NCI-H2227 treated with DMSO at 0.1 percent for 48 hours (cell line): ENCODE measurements around the gene PLD1.
"Not testable (repeated sequence)": the region's sequence is repeated elsewhere in the genome, so short reads cannot be mapped to it uniquely, and the experiment has no call there.

Experiments
- DNase-seq: peaks from one replicate; lab custom pipeline; 2025; lab: John Stamatoyannopoulos, UW

Gene PLD1

GRCh38 chr3:171699601-171700000, 110.7 kb downstream of the PLD1 start:
- no peak for DNase-seq

- DNase-seq, result no peak
Observed at GRCh38 chr3:171696805-171697204, 113.5 kb downstream of the PLD1 start.

GRCh38 chr3:171695426-171695825, 114.9 kb downstream of the PLD1 start:
- DNase-seq, result no peak

GRCh38 chr3:171694888-171695287, 115.4 kb downstream of the PLD1 start:
- DNase-seq, result no peak

GRCh38 chr3:171692551-171692950, 117.7 kb downstream of the PLD1 start:
- not testable (repeated sequence) for DNase-seq

GRCh38 chr3:171691485-171691884, 118.8 kb downstream of the PLD1 start:
- no peak for DNase-seq

- no peak for DNase-seq
Observed at GRCh38 chr3:171690281-171690680, 120.0 kb downstream of the PLD1 start.

GRCh38 chr3:171688593-171688992, 121.7 kb downstream of the PLD1 start:
- no peak for DNase-seq

- DNase-seq, result no peak
Observed at GRCh38 chr3:171688002-171688401, 122.3 kb downstream of the PLD1 start.

GRCh38 chr3:171687581-171687980, 122.7 kb downstream of the PLD1 start:
- DNase-seq, result no peak

GRCh38 chr3:171687064-171687463, 123.2 kb downstream of the PLD1 start:
- no peak for DNase-seq

- DNase-seq, result no peak
Observed at GRCh38 chr3:171685116-171685895, 125.0 kb downstream of the PLD1 start.

- DNase-seq, result no peak
Observed at GRCh38 chr3:171684221-171684620, 126.1 kb downstream of the PLD1 start.

GRCh38 chr3:171682743-171683142, 127.5 kb downstream of the PLD1 start:
- no peak for DNase-seq

GRCh38 chr3:171680726-171681411, 129.4 kb downstream of the PLD1 start:
- DNase-seq, result no peak

- DNase-seq, result no peak
Observed at GRCh38 chr3:171678971-171679492, 131.3 kb downstream of the PLD1 start.

GRCh38 chr3:171677706-171678105, 132.6 kb downstream of the PLD1 start:
- DNase-seq, result no peak

- DNase-seq, result no peak
Observed at GRCh38 chr3:171676601-171677175, 133.6 kb downstream of the PLD1 start.

- DNase-seq, result no peak
Observed at GRCh38 chr3:171673951-171674350, 136.3 kb downstream of the PLD1 start.

GRCh38 chr3:171672538-171672937, 137.7 kb downstream of the PLD1 start:
- DNase-seq, result no peak

- DNase-seq, result no peak
Observed at GRCh38 chr3:171672124-171672523, 138.2 kb downstream of the PLD1 start.

- no peak for DNase-seq
Observed at GRCh38 chr3:171671709-171672108, 138.6 kb downstream of the PLD1 start.

GRCh38 chr3:171666516-171666915, 143.8 kb downstream of the PLD1 start:
- DNase-seq, result no peak
